Measurements from ENCODE around the gene ST6GALNAC5.

GRCh38 chr1:77081834-77082233 is 214.6 kb downstream of the ST6GALNAC5 start:
- TF ChIP-seq CTCF (IDR thresholded peaks at IDR 0.05): no peak
- no peak for TF ChIP-seq ZFX (IDR thresholded peaks at IDR 0.05; ENCODE audit: borderline replicate concordance)
